HepG2 (cell line): ENCODE data around the gene GFOD1. TPM values are rescaled to one million over a fixed set of nuclear protein-coding genes. Genes with fewer than 3 reads are reported as not detected.

ENCODE experiments used
- ELF4 ChIP-seq: sonication (generic); formaldehyde crosslinking; IDR thresholded peaks from 2 replicates; pipeline ENCODE4 v1.5.0; 2020; ENCODE audit warnings: missing genetic modification reagents, mild to moderate bottlenecking, moderate library complexity, borderline replicate concordance
- HES4 ChIP-seq: sonication (generic); formaldehyde crosslinking; IDR thresholded peaks from 2 replicates; pipeline ENCODE4 v1.9.0; 2021; ENCODE audit warnings: mild to moderate bottlenecking, missing genetic modification reagents, borderline replicate concordance
- NR1H2 ChIP-seq: sonication (generic); formaldehyde crosslinking; IDR thresholded peaks from 2 replicates; pipeline ENCODE4 v1.8.1; 2022; ENCODE audit warnings: low read depth, missing genetic modification reagents, borderline replicate concordance
- PCBP1 ChIP-seq: fragments of 200-400 bp; formaldehyde crosslinking; IDR thresholded peaks from 2 replicates; pipeline ENCODE4 v1.6.1; 2017; ENCODE audit warnings: mild to moderate bottlenecking, low read depth, low read length, borderline replicate concordance
- TMF1 ChIP-seq: sonication (generic); formaldehyde crosslinking; IDR thresholded peaks from 2 replicates; pipeline ENCODE4 v1.8.1; 2022; ENCODE audit warnings: low read depth, missing genetic modification reagents
- TOPORS ChIP-seq: sonication (generic); formaldehyde crosslinking; IDR thresholded peaks from 2 replicates; pipeline ENCODE4 v1.8.0; 2023; ENCODE audit warnings: mild to moderate bottlenecking, missing genetic modification reagents
- ZFP36L2 ChIP-seq: sonication (generic); formaldehyde crosslinking; IDR thresholded peaks from 2 replicates; pipeline ENCODE4 v1.4.0; 2020; ENCODE audit warnings: missing genetic modification reagents
- ZFP37 ChIP-seq: sonication (generic); formaldehyde crosslinking; IDR thresholded peaks from 2 replicates; pipeline ENCODE4 v1.4.0; 2020; ENCODE audit warnings: missing genetic modification reagents, borderline replicate concordance
- ZMYM4 ChIP-seq: sonication (generic); formaldehyde crosslinking; IDR thresholded peaks from 2 replicates; pipeline ENCODE4 v1.8.1; 2023; ENCODE audit warnings: mild to moderate bottlenecking, missing genetic modification reagents
- ZNF17 ChIP-seq: sonication (generic); formaldehyde crosslinking; IDR thresholded peaks from 2 replicates; pipeline ENCODE4 v1.5.0; 2020; ENCODE audit warnings: mild to moderate bottlenecking, missing genetic modification reagents
- ZNF224 ChIP-seq: sonication (generic); formaldehyde crosslinking; IDR thresholded peaks from 2 replicates; pipeline ENCODE4 v1.5.0; 2020; ENCODE audit warnings: mild to moderate bottlenecking, missing genetic modification reagents
- ZNF543 ChIP-seq: sonication (generic); formaldehyde crosslinking; IDR thresholded peaks from 2 replicates; pipeline ENCODE4 v1.4.0; 2020; ENCODE audit warnings: mild to moderate bottlenecking, missing genetic modification reagents
- ZNF879 ChIP-seq: sonication (generic); formaldehyde crosslinking; IDR thresholded peaks from 2 replicates; pipeline ENCODE4 v1.8.1; 2023; ENCODE audit warnings: missing genetic modification reagents
- polyA plus RNA-seq, 8 experiments: library from polyadenylated mRNA; depleted of rRNA in 3 of 8; stranded (reverse) in 7 of 8; unstranded in 1 of 8; fragments of >200 nt; fragmentation: Illumina TruSeq in 4 of 8; extraction: Trizol in 4 of 8; gene quantifications; 2 replicates each; pipeline versions ENCODE4 v1.2.1 to v1.2.3, GENCODE V29; 2011 to 2016; ENCODE audit warnings: low read depth in 4 of 8, missing spikeins in 1 of 8, mixed read lengths in 1 of 8; ENCODE audit not compliant: insufficient read depth in 1 of 8
- total RNA-seq, 5 experiments: library from RNA; depleted of rRNA; stranded (reverse); fragments of >200 nt; fragmentation: Illumina TruSeq; extraction: Trizol; gene quantifications; 2 replicates each; pipeline ENCODE4 v1.2.3, GENCODE V29; 2016; ENCODE audit warnings: low read depth in 1 of 5
- TF ChIP-seq, protein P1 (sequence below): IDR thresholded peaks from 2 replicates; pipeline ENCODE4 v1.6.1; 2016
- TF ChIP-seq, protein P2 (sequence below): sonication (generic); formaldehyde crosslinking; IDR thresholded peaks from 2 replicates; pipeline ENCODE4 v1.4.0; 2020; ENCODE audit warnings: mild to moderate bottlenecking, missing genetic modification reagents, borderline replicate concordance
- TF ChIP-seq, protein P3 (sequence below): sonication (generic); formaldehyde crosslinking; IDR thresholded peaks from 2 replicates; pipeline ENCODE4 v1.8.1; 2022; ENCODE audit warnings: low read depth, mild to moderate bottlenecking, missing genetic modification reagents
- TF ChIP-seq, protein P4 (sequence below): IDR thresholded peaks from 2 replicates; pipeline ENCODE4 v1.6.1; 2016
- TF ChIP-seq, protein P5 (sequence below): IDR thresholded peaks from 2 replicates; pipeline ENCODE4 v1.6.1; 2018; ENCODE audit warnings: missing genetic modification reagents, mild to moderate bottlenecking, missing compliant biosample characterization

Gene GFOD1
- total and polyA plus RNA-seq, 2 of the 13 experiments (the other 11 are each of a cell fraction or from before 2014, with no cell fraction given), result 1.9 to 6.4 TPM

DNA sequence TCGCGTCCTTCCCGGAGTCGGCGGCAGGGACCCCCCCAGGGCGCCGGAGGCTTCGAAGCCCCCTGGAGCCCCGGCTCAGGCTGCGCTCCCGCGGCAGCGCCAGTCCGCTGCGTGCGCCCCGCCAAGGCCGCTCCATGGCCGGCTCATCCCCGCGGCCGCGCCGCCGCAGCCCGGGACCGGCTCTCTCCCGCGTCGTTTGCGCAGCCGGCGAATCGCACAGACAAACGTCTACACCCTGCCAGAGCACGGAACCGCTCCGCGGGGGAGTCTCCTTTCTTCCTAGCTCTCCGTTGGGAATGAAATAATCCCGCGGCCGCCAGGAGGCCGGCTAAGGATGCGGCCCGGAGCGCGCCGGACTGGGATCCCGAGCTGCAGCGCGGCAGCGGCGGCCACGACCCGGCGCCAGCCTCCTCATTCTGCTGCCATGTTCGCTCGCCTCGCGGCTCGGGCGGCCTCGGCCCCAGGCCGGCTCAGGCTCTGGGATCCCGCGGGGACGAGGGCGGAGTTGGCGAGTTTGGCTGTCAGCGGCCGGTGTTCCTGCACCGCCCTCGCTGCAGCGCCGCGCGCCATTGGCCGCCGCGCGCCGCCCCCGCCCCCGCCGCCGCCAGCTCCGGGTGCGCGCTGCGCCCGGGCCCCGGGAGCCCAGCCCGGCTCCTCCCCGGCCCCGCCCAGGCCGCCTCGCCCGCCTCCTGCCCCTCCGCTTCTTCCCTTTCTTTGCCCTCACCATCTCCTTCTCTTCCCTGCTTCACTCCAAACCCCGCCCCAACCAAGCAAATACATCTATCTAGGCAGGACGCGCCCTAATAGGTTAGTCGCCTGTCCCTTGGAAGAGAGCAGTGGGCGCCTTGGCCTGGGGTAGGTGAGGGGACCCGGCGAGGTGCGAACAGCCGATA is at the start of gene GFOD1 (continued):
- TF ChIP-seq, protein P1, sequence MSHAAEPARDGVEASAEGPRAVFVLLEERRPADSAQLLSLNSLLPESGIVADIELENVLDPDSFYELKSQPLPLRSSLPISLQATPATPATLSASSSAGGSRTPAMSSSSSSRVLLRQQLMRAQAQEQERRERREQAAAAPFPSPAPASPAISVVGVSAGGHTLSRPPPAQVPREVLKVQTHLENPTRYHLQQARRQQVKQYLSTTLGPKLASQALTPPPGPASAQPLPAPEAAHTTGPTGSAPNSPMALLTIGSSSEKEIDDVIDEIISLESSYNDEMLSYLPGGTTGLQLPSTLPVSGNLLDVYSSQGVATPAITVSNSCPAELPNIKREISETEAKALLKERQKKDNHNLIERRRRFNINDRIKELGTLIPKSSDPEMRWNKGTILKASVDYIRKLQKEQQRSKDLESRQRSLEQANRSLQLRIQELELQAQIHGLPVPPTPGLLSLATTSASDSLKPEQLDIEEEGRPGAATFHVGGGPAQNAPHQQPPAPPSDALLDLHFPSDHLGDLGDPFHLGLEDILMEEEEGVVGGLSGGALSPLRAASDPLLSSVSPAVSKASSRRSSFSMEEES (CRISPR knock-in tag), result no peak
- peak; percentile 20; the same call in 1 of the 2 replicates for TF ChIP-seq ZMYM4 (CRISPR knock-in tag)
- TF ChIP-seq ZFP37 (CRISPR knock-in tag), result no peak
- TF ChIP-seq, protein P2, sequence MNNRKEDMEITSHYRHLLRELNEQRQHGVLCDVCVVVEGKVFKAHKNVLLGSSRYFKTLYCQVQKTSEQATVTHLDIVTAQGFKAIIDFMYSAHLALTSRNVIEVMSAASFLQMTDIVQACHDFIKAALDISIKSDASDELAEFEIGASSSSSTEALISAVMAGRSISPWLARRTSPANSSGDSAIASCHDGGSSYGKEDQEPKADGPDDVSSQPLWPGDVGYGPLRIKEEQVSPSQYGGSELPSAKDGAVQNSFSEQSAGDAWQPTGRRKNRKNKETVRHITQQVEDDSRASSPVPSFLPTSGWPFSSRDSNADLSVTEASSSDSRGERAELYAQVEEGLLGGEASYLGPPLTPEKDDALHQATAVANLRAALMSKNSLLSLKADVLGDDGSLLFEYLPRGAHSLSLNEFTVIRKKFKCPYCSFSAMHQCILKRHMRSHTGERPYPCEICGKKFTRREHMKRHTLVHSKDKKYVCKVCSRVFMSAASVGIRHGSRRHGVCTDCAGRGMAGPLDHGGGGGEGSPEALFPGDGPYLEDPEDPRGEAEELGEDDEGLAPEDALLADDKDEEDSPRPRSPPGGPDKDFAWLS (CRISPR knock-in tag), result no peak
- TF ChIP-seq ELF4 (CRISPR knock-in tag), result no peak
- TF ChIP-seq HES4 (CRISPR knock-in tag), result no peak
- TF ChIP-seq, protein P3, sequence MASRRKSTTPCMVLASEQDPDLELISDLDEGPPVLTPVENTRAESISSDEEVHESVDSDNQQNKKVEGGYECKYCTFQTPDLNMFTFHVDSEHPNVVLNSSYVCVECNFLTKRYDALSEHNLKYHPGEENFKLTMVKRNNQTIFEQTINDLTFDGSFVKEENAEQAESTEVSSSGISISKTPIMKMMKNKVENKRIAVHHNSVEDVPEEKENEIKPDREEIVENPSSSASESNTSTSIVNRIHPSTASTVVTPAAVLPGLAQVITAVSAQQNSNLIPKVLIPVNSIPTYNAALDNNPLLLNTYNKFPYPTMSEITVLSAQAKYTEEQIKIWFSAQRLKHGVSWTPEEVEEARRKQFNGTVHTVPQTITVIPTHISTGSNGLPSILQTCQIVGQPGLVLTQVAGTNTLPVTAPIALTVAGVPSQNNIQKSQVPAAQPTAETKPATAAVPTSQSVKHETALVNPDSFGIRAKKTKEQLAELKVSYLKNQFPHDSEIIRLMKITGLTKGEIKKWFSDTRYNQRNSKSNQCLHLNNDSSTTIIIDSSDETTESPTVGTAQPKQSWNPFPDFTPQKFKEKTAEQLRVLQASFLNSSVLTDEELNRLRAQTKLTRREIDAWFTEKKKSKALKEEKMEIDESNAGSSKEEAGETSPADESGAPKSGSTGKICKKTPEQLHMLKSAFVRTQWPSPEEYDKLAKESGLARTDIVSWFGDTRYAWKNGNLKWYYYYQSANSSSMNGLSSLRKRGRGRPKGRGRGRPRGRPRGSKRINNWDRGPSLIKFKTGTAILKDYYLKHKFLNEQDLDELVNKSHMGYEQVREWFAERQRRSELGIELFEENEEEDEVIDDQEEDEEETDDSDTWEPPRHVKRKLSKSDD (CRISPR knock-in tag), result no peak; the same call in 1 of the 2 replicates
- no peak for TF ChIP-seq ZNF17 (CRISPR knock-in tag)
- TF ChIP-seq ZNF224, result no peak
- TF ChIP-seq ZFP36L2 (CRISPR knock-in tag), result no peak
- no peak for TF ChIP-seq TOPORS (CRISPR knock-in tag)
- no peak for TF ChIP-seq PCBP1
- TF ChIP-seq, protein P4, sequence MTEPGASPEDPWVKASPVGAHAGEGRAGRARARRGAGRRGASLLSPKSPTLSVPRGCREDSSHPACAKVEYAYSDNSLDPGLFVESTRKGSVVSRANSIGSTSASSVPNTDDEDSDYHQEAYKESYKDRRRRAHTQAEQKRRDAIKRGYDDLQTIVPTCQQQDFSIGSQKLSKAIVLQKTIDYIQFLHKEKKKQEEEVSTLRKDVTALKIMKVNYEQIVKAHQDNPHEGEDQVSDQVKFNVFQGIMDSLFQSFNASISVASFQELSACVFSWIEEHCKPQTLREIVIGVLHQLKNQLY (CRISPR knock-in tag), result no peak
- no peak for TF ChIP-seq NR1H2 (CRISPR knock-in tag)
- TF ChIP-seq TMF1, result no peak
- TF ChIP-seq, protein P5, sequence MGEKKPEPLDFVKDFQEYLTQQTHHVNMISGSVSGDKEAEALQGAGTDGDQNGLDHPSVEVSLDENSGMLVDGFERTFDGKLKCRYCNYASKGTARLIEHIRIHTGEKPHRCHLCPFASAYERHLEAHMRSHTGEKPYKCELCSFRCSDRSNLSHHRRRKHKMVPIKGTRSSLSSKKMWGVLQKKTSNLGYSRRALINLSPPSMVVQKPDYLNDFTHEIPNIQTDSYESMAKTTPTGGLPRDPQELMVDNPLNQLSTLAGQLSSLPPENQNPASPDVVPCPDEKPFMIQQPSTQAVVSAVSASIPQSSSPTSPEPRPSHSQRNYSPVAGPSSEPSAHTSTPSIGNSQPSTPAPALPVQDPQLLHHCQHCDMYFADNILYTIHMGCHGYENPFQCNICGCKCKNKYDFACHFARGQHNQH (CRISPR knock-in tag), result no peak; the same call in 1 of the 2 replicates
- 0 out of 2 replicates have a peak, but pooled peaks have one; percentile 19 for TF ChIP-seq ZNF543 (CRISPR knock-in tag)
- TF ChIP-seq ZNF879, result no peak
